A673 (cell line): ENCODE results near the gene PLAAT4. TPM values are rescaled to one million over a fixed set of nuclear protein-coding genes. Genes with fewer than 3 reads are reported as not detected.

Experiments used
- Bru-seq: library from RNA; stranded (reverse); fragments of 400-500 nt; gene quantifications from one replicate; lab custom pipeline; 2021; lab: Mats Ljungman, UMichigan
- BruChase-seq, 2 experiments: library from RNA; stranded (reverse); fragments of 400-500 nt; gene quantifications; one replicate each; lab custom pipeline; 2021; lab: Mats Ljungman, UMichigan
- BruUV-seq: library from RNA; stranded (reverse); fragments of 400-500 nt; replicated peaks from 2 replicates; lab custom pipeline; 2021; lab: Mats Ljungman, UMichigan
- CTCF ChIA-PET: fragments of 300-600 bp; sonication (Branson Sonifier 250); formaldehyde crosslinking; loops from one replicate; lab custom pipeline; 2022; ENCODE audit warnings: antibody characterized with exemption; lab: Charles Lee
- POLR2A ChIA-PET: fragments of 300-600 bp; sonication (Branson Sonifier 250); formaldehyde crosslinking; loops from one replicate; lab custom pipeline; 2022; ENCODE audit warnings: antibody characterized with exemption; ENCODE audit not compliant: low non-redundant PET; lab: Charles Lee
- DNase-seq: peaks from one replicate; pipeline ENCODE4 v3.0.0-alpha.2; 2015; ENCODE audit warnings: low spot score
- H3K27ac ChIP-seq: fragments of 200-600 bp; sonication (generic); 2 replicates; pipeline ENCODE4 v1.5.1; 2016; ENCODE audit warnings: mixed run types, low read depth, mild to moderate bottlenecking, mixed read lengths, antibody characterized with exemption, low read length; ENCODE audit not compliant: poor library complexity, severe bottlenecking
- H3K27me3 ChIP-seq: fragments of 200-600 bp; sonication (generic); replicated peaks from 2 replicates; pipeline ENCODE4 v1.6.1; 2017; ENCODE audit warnings: mixed run types, low read depth, mild to moderate bottlenecking, mixed read lengths, antibody characterized with exemption, low read length; ENCODE audit not compliant: insufficient read depth, poor library complexity
- H3K36me3 ChIP-seq: fragments of 200-600 bp; sonication (generic); 2 replicates; pipeline ENCODE4 v1.6.1; 2016; ENCODE audit warnings: mixed run types, mild to moderate bottlenecking, mixed read lengths, antibody characterized with exemption, low read length; ENCODE audit not compliant: insufficient read depth, poor library complexity, severe bottlenecking
- H3K4me1 ChIP-seq: fragments of 200-600 bp; sonication (generic); 2 replicates; pipeline ENCODE4 v1.6.1; 2017; ENCODE audit warnings: mixed run types, mild to moderate bottlenecking, mixed read lengths, antibody characterized with exemption, low read length; ENCODE audit not compliant: insufficient read depth, poor library complexity, severe bottlenecking
- H3K4me3 ChIP-seq: fragments of 200-600 bp; sonication (generic); 2 replicates; pipeline ENCODE4 v1.5.1; 2016; ENCODE audit warnings: low read depth, mixed run types, mild to moderate bottlenecking, mixed read lengths, low read length; ENCODE audit not compliant: poor library complexity, severe bottlenecking
- H3K9me3 ChIP-seq: fragments of 200-600 bp; sonication (generic); 2 replicates; pipeline ENCODE4 v1.6.1; 2016; ENCODE audit warnings: mixed run types, low read depth, mild to moderate bottlenecking, mixed read lengths, antibody characterized with exemption, low read length; ENCODE audit not compliant: poor library complexity, severe bottlenecking
- CTCF ChIP-seq: fragments of 300-800, 200-600 bp; sonication (generic); conservative IDR thresholded peaks from 2 replicates; pipeline ENCODE4 v1.5.1; 2017; ENCODE audit warnings: low read depth, mild to moderate bottlenecking, antibody characterized with exemption, low read length, moderate library complexity, mixed read lengths
- EZH2 ChIP-seq: fragments of 200-600 bp; sonication (generic); IDR thresholded peaks from 2 replicates; pipeline ENCODE4 v1.6.1; 2017; ENCODE audit warnings: borderline replicate concordance, low read depth, mild to moderate bottlenecking, mixed read lengths, antibody characterized with exemption, low read length; ENCODE audit not compliant: poor library complexity, severe bottlenecking
- intact Hi-C: fragments of 100-400 bp; cut with micrococcal nuclease; formaldehyde crosslinking; loops from one replicate; pipeline ENCODE4 v1.10.0; 2022; ENCODE audit not compliant: unreplicated experiment
- long read RNA-seq: library from polyadenylated mRNA; stranded (forward); transcript quantifications from one replicate; pipeline ENCODE4 v2.0.0, GENCODE V29; 2022
- total RNA-seq: library from RNA; stranded (reverse); gene quantifications from 2 replicates; pipeline ENCODE4 v1.2.3, GENCODE V29; 2021

PLAAT4 gene, protein sequence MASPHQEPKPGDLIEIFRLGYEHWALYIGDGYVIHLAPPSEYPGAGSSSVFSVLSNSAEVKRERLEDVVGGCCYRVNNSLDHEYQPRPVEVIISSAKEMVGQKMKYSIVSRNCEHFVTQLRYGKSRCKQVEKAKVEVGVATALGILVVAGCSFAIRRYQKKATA
- 0.97 and 1.0 TPM in 2 replicates for total RNA-seq
- percentile 19 among the genes with signal in this experiment for Bru-seq, nascent RNA
- BruChase-seq, experiment 1, labeled RNA remaining after a 2-hour chase, result percentile 8 among the genes with signal in this experiment
- BruChase-seq, experiment 2, labeled RNA remaining after a 6-hour chase, result percentile 8 among the genes with signal in this experiment
- long read RNA-seq, partial matches to known transcripts, result 0 of 1 reads
- long read RNA-seq, other reads (novel, unspliced or antisense), result 0 of 1 reads

DNA sequence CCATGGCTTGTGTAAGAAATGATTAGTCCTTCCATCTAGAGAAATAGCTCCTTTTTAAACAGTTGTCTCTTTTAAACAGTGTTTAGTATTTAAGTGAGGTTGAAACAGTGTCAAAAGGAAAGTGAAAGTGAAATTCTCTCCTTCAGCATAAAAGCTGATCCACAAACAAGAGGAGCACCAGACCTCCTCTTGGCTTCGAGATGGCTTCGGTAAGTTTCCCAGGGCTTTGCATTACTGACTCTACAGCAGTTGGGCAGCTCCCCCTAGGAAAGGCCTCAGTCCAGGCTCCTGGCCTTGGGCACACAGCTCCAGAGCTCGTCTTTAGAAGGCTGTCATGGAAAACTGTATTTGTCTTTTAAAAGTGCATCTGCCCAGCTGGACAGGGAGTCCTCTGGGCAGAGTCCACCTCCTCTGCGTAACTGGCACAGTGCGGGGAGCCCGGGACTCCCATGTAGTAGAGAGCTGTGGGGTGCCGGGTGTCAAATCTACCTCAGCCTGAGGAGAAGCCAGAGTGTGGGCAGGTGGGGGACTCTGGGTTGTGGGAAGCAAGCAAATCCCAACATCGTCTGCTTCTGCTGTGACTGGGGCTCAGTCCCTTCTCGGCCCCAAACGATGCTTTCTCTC, at the start of gene PLAAT4:
Gene PLAAT4 (plus strand): TSS at position 140 of the 624 bp plus-strand sequence. CDS start 61 bp downstream, at position 201.
- ChIA-PET POLR2A (no interaction called here), CTCF (interaction anchor here (0.5 kb wide), 1 partner anchor 768 kb away, joined by 4 read pairs; no protein-coding TSS in a partner anchor)
- no TSS peak for BruUV-seq
- H3K4me3 ChIP-seq, result peak within 1 kb of the TSS; percentile 37
- intact Hi-C loops, result no loop called here
- TF ChIP-seq CTCF, result no peak
- no peak for TF ChIP-seq EZH2
- no peaks in the 10 kb centered on the region for H3K36me3 ChIP-seq
- no peaks in the 10 kb centered on the region for H3K27me3 ChIP-seq
- H3K4me1 ChIP-seq, result peaks cover 7% of the 10 kb centered on the region
- no peak within 1 kb of the TSS for H3K27ac ChIP-seq
- no peaks in the 10 kb centered on the region for H3K9me3 ChIP-seq
- DNase-seq, result peak; percentile 18

- ChIA-PET CTCF (no interaction called here), POLR2A (interaction anchor here (0.6 kb wide), 1 partner anchor 409 kb away, joined by 3 read pairs; no protein-coding TSS in a partner anchor)
- intact Hi-C loops, result no loop called here
- BruUV-seq, result no TSS peak
- Histone ChIP-seq H3K27me3 (peaks cover 67% of the 10 kb centered on the region), H3K9me3 (peaks cover 12% of the 10 kb centered on the region), H3K4me1 (peaks cover 5% of the 10 kb centered on the region), H3K4me3 (no peak overlapping the region), H3K27ac (no peak overlapping the region), H3K36me3 (no peaks in the 10 kb centered on the region)
- TF ChIP-seq CTCF (no peak), EZH2 (no peak)
- DNase-seq, result no peak
Observed at GRCh38 chr11:63488789-63489188, 47.8 kb upstream of the PLAAT4 start.

GRCh38 chr11:63489879-63490278, 46.7 kb upstream of the PLAAT4 start:
- no peak for TF ChIP-seq EZH2
- no peak for TF ChIP-seq CTCF
- no peak for DNase-seq
- Histone ChIP-seq H3K36me3 (no peaks in the 10 kb centered on the region), H3K27me3 (peaks cover 72% of the 10 kb centered on the region), H3K27ac (no peak overlapping the region), H3K9me3 (peaks cover 11% of the 10 kb centered on the region), H3K4me1 (peaks cover 5% of the 10 kb centered on the region), H3K4me3 (no peak overlapping the region)
- POLR2A ChIA-PET, result no interaction called here
- no TSS peak for BruUV-seq
- CTCF ChIA-PET, result interaction anchor here (0.6 kb wide), 1 partner anchor 715 kb away, joined by 3 read pairs; no protein-coding TSS in a partner anchor
- intact Hi-C loops, result no loop called here
